ENCODE data around the gene CCDC192. TPM values are rescaled to one million over a fixed set of nuclear protein-coding genes. Genes with fewer than 3 reads are reported as not detected.
"Not testable (repeated sequence)": the region's sequence is repeated elsewhere in the genome, so short reads cannot be mapped to it uniquely, and the experiment has no call there.

CCDC192 gene
- total RNA-seq, 1 experiment from 2014 or later, result not detected

- Histone ChIP-seq H3K36me3 (ENCODE audit: control insufficient read depth, insufficient read depth, low read length) (no peaks in the 10 kb centered on the region), H3K4me1 (peaks cover 28% of the 10 kb centered on the region), H3K9me3 (no peaks in the 10 kb centered on the region), H3K27me3 (replicated peaks; ENCODE audit: control insufficient read depth, insufficient read depth, low read length) (no peaks in the 10 kb centered on the region), H3K4me3 (ENCODE audit: low read depth, low read length) (no peak overlapping the region)
- Mint-ChIP-seq H3K36me3 (ENCODE audit: insufficient read depth, unreplicated experiment) (peaks cover 20% of the 10 kb centered on the region), H3K27me3 (ENCODE audit: insufficient read depth, unreplicated experiment) (no peaks in the 10 kb centered on the region), H3K4me3 (ENCODE audit: unreplicated experiment) (no peak overlapping the region), H3K4me1 (ENCODE audit: low read depth, unreplicated experiment) (peaks cover 29% of the 10 kb centered on the region), H3K27ac (ENCODE audit: unreplicated experiment) (no peak overlapping the region), H3K9me3 (ENCODE audit: unreplicated experiment) (peaks cover 7% of the 10 kb centered on the region)
- no peak for TF ChIP-seq CTCF (IDR thresholded peaks at IDR 0.05; ENCODE audit: insufficient read depth in 1 of 2, low read depth in 1 of 2, low read length in 1 of 2, severe bottlenecking in 1 of 2, unreplicated experiment in 1 of 2)
- intact Hi-C loops (cut with micrococcal nuclease; ENCODE audit: unreplicated experiment), result no loop called here
- CTCF ChIA-PET, result no interaction called here
- DNase-seq, result no peak
- no TSS peak for BruUV-seq (replicated peaks)
- POLR2A ChIA-PET, result no interaction called here
These were observed 143.7 kb downstream of the CCDC192 start for GRCh38 chr5:127846884-127847283.

- H3K4me3 Mint-ChIP-seq (ENCODE audit: unreplicated experiment); H3K9me3 ChIP-seq; CTCF ChIA-PET; POLR2A ChIA-PET; DNase-seq; H3K36me3 ChIP-seq (ENCODE audit: control insufficient read depth, insufficient read depth, low read length); intact Hi-C loops (cut with micrococcal nuclease; ENCODE audit: unreplicated experiment); H3K9me3 Mint-ChIP-seq (ENCODE audit: unreplicated experiment); H3K27ac Mint-ChIP-seq (ENCODE audit: unreplicated experiment); H3K4me3 ChIP-seq (ENCODE audit: low read depth, low read length); H3K27me3 Mint-ChIP-seq (ENCODE audit: insufficient read depth, unreplicated experiment); H3K27me3 ChIP-seq (replicated peaks; ENCODE audit: control insufficient read depth, insufficient read depth, low read length); BruUV-seq (replicated peaks): not testable (repeated sequence)
- Mint-ChIP-seq H3K36me3 (ENCODE audit: insufficient read depth, unreplicated experiment) (peaks cover 20% of the 10 kb centered on the region), H3K4me1 (ENCODE audit: low read depth, unreplicated experiment) (peaks cover 29% of the 10 kb centered on the region)
- peaks cover 28% of the 10 kb centered on the region for H3K4me1 ChIP-seq
These were observed 144.4 kb downstream of the CCDC192 start for GRCh38 chr5:127847641-127848040.

- no peak for TF ChIP-seq CTCF (IDR thresholded peaks at IDR 0.05; ENCODE audit: insufficient read depth in 1 of 2, low read depth in 1 of 2, low read length in 1 of 2, severe bottlenecking in 1 of 2, unreplicated experiment in 1 of 2)
- Histone ChIP-seq H3K36me3 (ENCODE audit: control insufficient read depth, insufficient read depth, low read length) (no peaks in the 10 kb centered on the region), H3K27me3 (replicated peaks; ENCODE audit: control insufficient read depth, insufficient read depth, low read length) (no peaks in the 10 kb centered on the region), H3K4me3 (ENCODE audit: low read depth, low read length) (no peak overlapping the region), H3K9me3 (no peaks in the 10 kb centered on the region), H3K4me1 (peaks cover 28% of the 10 kb centered on the region)
- no TSS peak for BruUV-seq (replicated peaks)
- H3K4me1 Mint-ChIP-seq (ENCODE audit: low read depth, unreplicated experiment), result peaks cover 29% of the 10 kb centered on the region
- H3K36me3 Mint-ChIP-seq (ENCODE audit: insufficient read depth, unreplicated experiment), result peaks cover 20% of the 10 kb centered on the region
- intact Hi-C loops (cut with micrococcal nuclease; ENCODE audit: unreplicated experiment), result no loop called here
- ChIA-PET CTCF (no interaction called here), POLR2A (no interaction called here)
- no peak overlapping the region for H3K4me3 Mint-ChIP-seq (ENCODE audit: unreplicated experiment)
- no peak overlapping the region for H3K27ac Mint-ChIP-seq (ENCODE audit: unreplicated experiment)
- H3K27me3 Mint-ChIP-seq (ENCODE audit: insufficient read depth, unreplicated experiment), result no peaks in the 10 kb centered on the region
- peaks cover 7% of the 10 kb centered on the region for H3K9me3 Mint-ChIP-seq (ENCODE audit: unreplicated experiment)
- no peak for DNase-seq
These were observed 144.9 kb downstream of the CCDC192 start for GRCh38 chr5:127848098-127848497.

GRCh38 chr5:127849408-127849807 lies 146.2 kb downstream of the CCDC192 start:
- H3K9me3 ChIP-seq, result no peaks in the 10 kb centered on the region
- no peaks in the 10 kb centered on the region for H3K27me3 ChIP-seq (replicated peaks; ENCODE audit: control insufficient read depth, insufficient read depth, low read length)
- POLR2A ChIA-PET, result interaction anchor here (1.0 kb wide), 1 partner anchor 91 kb away, joined by 3 read pairs; no protein-coding TSS in a partner anchor
- TF ChIP-seq CTCF (IDR thresholded peaks at IDR 0.05; ENCODE audit: insufficient read depth in 1 of 2, low read depth in 1 of 2, low read length in 1 of 2, severe bottlenecking in 1 of 2, unreplicated experiment in 1 of 2), result no peak
- Mint-ChIP-seq H3K27me3 (ENCODE audit: insufficient read depth, unreplicated experiment) (no peaks in the 10 kb centered on the region), H3K36me3 (ENCODE audit: insufficient read depth, unreplicated experiment) (peaks cover 20% of the 10 kb centered on the region), H3K9me3 (ENCODE audit: unreplicated experiment) (peaks cover 18% of the 10 kb centered on the region), H3K4me1 (ENCODE audit: low read depth, unreplicated experiment) (peaks cover 26% of the 10 kb centered on the region), H3K27ac (ENCODE audit: unreplicated experiment) (peak overlapping the region; percentile 57), H3K4me3 (ENCODE audit: unreplicated experiment) (no peak overlapping the region)
- no TSS peak for BruUV-seq (replicated peaks)
- CTCF ChIA-PET, result interaction anchor here (0.6 to 1.0 kb wide), 2 partner anchors 12 to 16 kb away, joined by 3 to 4 read pairs; no protein-coding TSS in a partner anchor
- no peaks in the 10 kb centered on the region for H3K36me3 ChIP-seq (ENCODE audit: control insufficient read depth, insufficient read depth, low read length)
- intact Hi-C loops (cut with micrococcal nuclease; ENCODE audit: unreplicated experiment), result no loop called here
- no peak overlapping the region for H3K4me3 ChIP-seq (ENCODE audit: low read depth, low read length)
- DNase-seq, result peak in 1 of 2 experiments; percentile 20
- H3K4me1 ChIP-seq, result peaks cover 28% of the 10 kb centered on the region
